ENCODE measurements around the gene ATAT1. TPM values are rescaled to one million over a fixed set of nuclear protein-coding genes. Genes with fewer than 3 reads are reported as not detected.

Gene ATAT1
- total and polyA plus RNA-seq, 10 of the 15 experiments (the other 5 are each of a cell fraction or from before 2014, with no cell fraction given), result 1.1 to 14.2 (median 6.9) TPM

- Histone ChIP-seq H3K9me3 (replicated peaks; ENCODE audit: control insufficient read depth, insufficient read depth, low read length) (no peaks in the 10 kb centered on the region), H3K27me3 (replicated peaks in 1 of 2; ENCODE audit: control insufficient read depth in 2 of 2, insufficient read depth in 2 of 2, low read length in 1 of 2) (no peaks in the 10 kb centered on the region), H3K4me2 (ENCODE audit: control insufficient read depth, insufficient read depth) (peak within 1 kb of the TSS; percentile 70), H2AFZ (ENCODE audit: control insufficient read depth, low read depth, low read length) (peak within 1 kb of the TSS; percentile 38), H3K27ac (ENCODE audit: control insufficient read depth, insufficient read depth) (peak within 1 kb of the TSS; percentile 96), H3K79me2 (ENCODE audit: control insufficient read depth, insufficient read depth, low read length) (peaks cover 94% of the 10 kb centered on the region), H3K4me1 (ENCODE audit: control insufficient read depth, insufficient read depth, low read length) (peaks cover 15% of the 10 kb centered on the region), H3K9ac (ENCODE audit: control insufficient read depth, insufficient read depth, low read length) (peak within 1 kb of the TSS; percentile 94), H3K4me3 (peak within 1 kb of the TSS; percentile 100), H3K36me3 (ENCODE audit: control insufficient read depth in 2 of 2, insufficient read depth in 2 of 2, low read length in 1 of 2) (no peaks in the 10 kb centered on the region; a peak in 1 of 4 replicates), H4K20me1 (ENCODE audit: control insufficient read depth, insufficient read depth) (no peaks in the 10 kb centered on the region)
- ChIA-PET RAD21 (ENCODE audit: unreplicated experiment) (interaction anchor here (8.0 to 14.2 kb wide), 2 partner anchors 34 to 47 kb away, joined by 209 to 232 read pairs; partner anchors contain the start of genes MDC1 and TUBB), POLR2A (interaction anchor here (9.5 kb wide), 1 partner anchor 34 kb away, joined by 200 read pairs; the partner anchor contains the start of genes MDC1 and TUBB), SMC1A (ENCODE audit: uncharacterized antibody, unreplicated experiment) (interaction anchor here (11.3 kb wide), 1 partner anchor 38 kb away, joined by 265 read pairs; the partner anchor contains the start of genes MDC1 and TUBB), CTCF (interaction anchor here (0.7 to 9.5 kb wide), 3 partner anchors 14 to 197 kb away, joined by 3 to 487 read pairs (median 5); partner anchors contain the start of genes DHX16, MDC1 and TUBB)
- no peak for DNase-seq (ENCODE audit: low read depth, low spot score)
- in situ Hi-C loops (cut with MboI), result no loop called here
- BruUV-seq (replicated peaks), result no TSS peak
- under 1% methylated on average over 26 of the region's 41 CpGs for WGBS (ENCODE audit: insufficient coverage, insufficient replicate concordance, low lambda C conversion rate, missing lambda C conversion rate)
- intact Hi-C loops (cut with micrococcal nuclease; ENCODE audit: unreplicated experiment), result loop anchor here (2.0 kb wide), 1 partner anchor 73 kb away; no protein-coding TSS in a partner anchor
- peak; percentile 57 for ATAC-seq
- FAIRE-seq, result no peak
- TF ChIP-seq IKZF1 (conservative IDR thresholded peaks at IDR 0.05) (no peak; the same call in 1 of the 2 replicates), SMC3 (IDR thresholded peaks at IDR 0.05; ENCODE audit: borderline replicate concordance, low read length) (0 out of 2 replicates have a peak, but pooled peaks have one; percentile 1), BACH1 (IDR thresholded peaks at IDR 0.05; ENCODE audit: borderline replicate concordance) (no peak), IKZF2 (IDR thresholded peaks at IDR 0.05) (peak; percentile 40 to 47; a peak in 3 of 4 replicates), RB1 (IDR thresholded peaks at IDR 0.05; ENCODE audit: borderline replicate concordance) (no peak), TCF12 (IDR thresholded peaks at IDR 0.05; ENCODE audit: low read depth, low read length) (no peak; the same call in 1 of the 2 replicates), USF1 (IDR thresholded peaks at IDR 0.05; ENCODE audit: borderline replicate concordance, extremely low read length, insufficient read depth, low read depth, low read length) (no peak), PRDM15 (CRISPR knock-in tag; IDR thresholded peaks at IDR 0.05) (no peak), JUND (IDR thresholded peaks at IDR 0.05; ENCODE audit: low read depth, low read length) (no peak), PML (IDR thresholded peaks at IDR 0.05; ENCODE audit: low read length) (no peak), POLR2A (IDR thresholded peaks at IDR 0.05; ENCODE audit: low read depth, low read length) (peak; percentile 13), MTA2 (IDR thresholded peaks at IDR 0.05; ENCODE audit: low read depth) (no peak), SPI1 (IDR thresholded peaks at IDR 0.05; ENCODE audit: borderline replicate concordance, insufficient read depth, low read depth, low read length) (0 out of 2 replicates have a peak, but pooled peaks have one; percentile 24), MLLT1 (IDR thresholded peaks at IDR 0.05) (peak; percentile 74; the same call in 1 of the 2 replicates)
These were observed 59.6 kb downstream of the ATAT1 start, which contains the start of gene PPP1R18 for GRCh38 chr6:30686009-30686907. Gene PPP1R18, minus strand, starts transcription at chr6:30686645. Its CDS starts 627 bp downstream, at chr6:30686018.

Measured in GM12878 (cell line).